K562 (cell line): ENCODE data around the gene RILP. TPM values are rescaled to one million over a fixed set of nuclear protein-coding genes. Genes with fewer than 3 reads are reported as not detected.

Experiments
- CBFB ChIP-seq: sonication (generic); formaldehyde crosslinking; IDR thresholded peaks from 2 replicates; pipeline ENCODE4 v1.4.0; 2020; ENCODE audit warnings: mild to moderate bottlenecking, missing genetic modification reagents
- FOS ChIP-seq: IDR thresholded peaks from 3 replicates; pipeline ENCODE4 v1.6.1; 2011; ENCODE audit not compliant: insufficient read length; ENCODE audit errors: extremely low read depth
- GATAD2B ChIP-seq: fragments of 450-650 bp; IDR thresholded peaks from 2 replicates; pipeline ENCODE4 v1.6.1; 2017; ENCODE audit warnings: mild to moderate bottlenecking, borderline replicate concordance
- GTF2A2 ChIP-seq: IDR thresholded peaks from 2 replicates; pipeline ENCODE4 v1.6.1; 2016; ENCODE audit warnings: mild to moderate bottlenecking, missing genetic modification characterization, missing compliant biosample characterization
- KAT2B ChIP-seq: IDR thresholded peaks from one replicate; pipeline ENCODE4 v1.6.1; 2012; ENCODE audit warnings: low read depth, mild to moderate bottlenecking, control low read depth, inconsistent platforms, low read length, moderate library complexity
- KLF1 ChIP-seq: fragments of 450-650 bp; IDR thresholded peaks from 2 replicates; pipeline ENCODE4 v1.6.1; 2016; ENCODE audit warnings: missing genetic modification characterization, missing compliant biosample characterization
- NCOA2 ChIP-seq, 2 experiments: fragments of 450-650 bp; IDR thresholded peaks; 2 replicates each; pipeline ENCODE4 v1.6.1; 2018; ENCODE audit warnings: mild to moderate bottlenecking in 2 of 2, moderate library complexity in 1 of 2; ENCODE audit not compliant: partially characterized antibody in 2 of 2
- OTX1 ChIP-seq: fragments of 450-650 bp; formaldehyde crosslinking; IDR thresholded peaks from 2 replicates; pipeline ENCODE4 v1.4.0; 2022; ENCODE audit warnings: mild to moderate bottlenecking
- PCBP2 ChIP-seq: fragments of 200-400 bp; formaldehyde crosslinking; IDR thresholded peaks from 2 replicates; pipeline ENCODE4 v1.6.1; 2018; ENCODE audit warnings: low read length, low read depth, mild to moderate bottlenecking, moderate library complexity; ENCODE audit not compliant: poor library complexity, severe bottlenecking
- POLR2G ChIP-seq: fragments of 200-400 bp; formaldehyde crosslinking; IDR thresholded peaks from 2 replicates; pipeline ENCODE4 v1.6.1; 2017; ENCODE audit warnings: low read depth, mild to moderate bottlenecking, antibody characterized with exemption, low read length, moderate library complexity
- RNF2 ChIP-seq: sonication (generic); IDR thresholded peaks from 2 replicates; pipeline ENCODE4 v1.6.1; 2016
- SAP30 ChIP-seq: fragments of 200-600 bp; sonication (generic); IDR thresholded peaks from 2 replicates; pipeline ENCODE4 v1.6.1; 2012; ENCODE audit warnings: borderline replicate concordance, low read depth, mild to moderate bottlenecking, moderate library complexity, low read length, control low read depth, inconsistent platforms; ENCODE audit not compliant: insufficient read depth, poor library complexity, severe bottlenecking
- TRIM28 ChIP-seq: fragments of 450-650 bp; IDR thresholded peaks from 2 replicates; pipeline ENCODE4 v1.6.1; 2017
- UBTF ChIP-seq, 2 experiments: IDR thresholded peaks; 2 replicates each; pipeline ENCODE4 v1.6.1; 2012; ENCODE audit warnings: improper control_type of control experiment in 2 of 2, low read depth in 2 of 2, low read length in 2 of 2, borderline replicate concordance in 1 of 2
- WHSC1 ChIP-seq: IDR thresholded peaks from one replicate; pipeline ENCODE4 v1.6.1; 2012; ENCODE audit warnings: low read length, control low read depth, inconsistent platforms
- ZKSCAN1 ChIP-seq: fragments of 150-350 bp; IDR thresholded peaks from 2 replicates; pipeline ENCODE4 v1.6.1; 2016; ENCODE audit warnings: low read depth, low read length
- ZKSCAN8 ChIP-seq: fragments of 200-800 bp; sonication (Bioruptor generic); IDR thresholded peaks from 2 replicates; pipeline ENCODE4 v1.6.1; 2016; ENCODE audit warnings: missing genetic modification characterization, missing compliant biosample characterization
- ZNF41 ChIP-seq: fragments of 250-450 bp; sonication (Bioruptor Pico); conservative IDR thresholded peaks from 2 replicates; pipeline ENCODE4 v1.4.0; 2020; ENCODE audit warnings: mild to moderate bottlenecking
- ZNF583 ChIP-seq: fragments of 250-450 bp; sonication (Bioruptor Pico); IDR thresholded peaks from 2 replicates; pipeline ENCODE4 v1.4.0; 2020
- ZNF785 ChIP-seq: fragments of 250-450 bp; sonication (Bioruptor Pico); IDR thresholded peaks from 2 replicates; pipeline ENCODE4 v1.4.0; 2020; ENCODE audit warnings: mild to moderate bottlenecking
- ZNF79 ChIP-seq: fragments of 250-450 bp; sonication (Bioruptor Pico); IDR thresholded peaks from 2 replicates; pipeline ENCODE4 v1.4.0; 2020; ENCODE audit warnings: low read depth, mild to moderate bottlenecking, moderate library complexity
- polyA plus RNA-seq, 8 experiments: library from polyadenylated mRNA; depleted of rRNA in 4 of 8; stranded (reverse) in 5 of 8; unstranded in 3 of 8; fragments of >200 nt; fragmentation: Nextera tagmentation in 2 of 8; fragmentation: Illumina TruSeq in 1 of 8; extraction: Ambion mirVana in 2 of 8; extraction: Trizol in 1 of 8; gene quantifications; 2 replicates each; pipeline versions ENCODE4 v1.2.1 to v1.2.3, GENCODE V29; 2011 to 2014; ENCODE audit warnings: inconsistent platforms in 1 of 8, missing spikeins in 1 of 8
- total RNA-seq, 7 experiments: library from RNA; depleted of rRNA in 6 of 7; stranded (reverse); fragments of >200 nt in 6 of 7; fragmentation: Illumina TruSeq in 2 of 7; extraction: Trizol in 2 of 7; gene quantifications; 2 replicates each; pipeline versions ENCODE4 v1.2.1 to v1.2.3, GENCODE V29; 2011 to 2021; ENCODE audit warnings: low replicate concordance in 1 of 7
- TF ChIP-seq, protein P1 (sequence below): fragments of 450-650 bp; formaldehyde crosslinking; IDR thresholded peaks from 2 replicates; pipeline ENCODE4 v1.4.0; 2020; ENCODE audit warnings: mild to moderate bottlenecking, moderate library complexity
- TF ChIP-seq, protein P2 (sequence below): fragments of 450-650 bp; formaldehyde crosslinking; IDR thresholded peaks from 2 replicates; pipeline ENCODE4 v1.4.0; 2020; ENCODE audit warnings: mild to moderate bottlenecking, mixed read lengths

The RILP gene
- total and polyA plus RNA-seq, 9 of the 15 experiments (the other 6 are each of a cell fraction or from before 2014, with no cell fraction given): 0.75 to 54.9 (median 27.8) TPM

GRCh38 chr17:1649844-1650501 lies at the start of gene RILP (continued):
- TF ChIP-seq ZNF583 (CRISPR knock-in tag) (no peak), ZKSCAN1 (peak; percentile 36; the same call in 1 of the 2 replicates), ZNF41 (CRISPR knock-in tag) (0 out of 2 replicates have a peak, but pooled peaks have one; percentile 41), ZNF785 (CRISPR knock-in tag) (no peak), GTF2A2 (tag) (no peak), WHSC1 (no peak), KLF1 (no peak), NCOA2 (IDR thresholded peaks at IDR 0.05; ENCODE audit: partially characterized antibody in 2 of 2) (no peak), OTX1 (CRISPR knock-in tag) (peak; percentile 84), TRIM28 (no peak), ZNF79 (no peak), UBTF (IDR thresholded peaks at IDR 0.05; ENCODE audit: borderline replicate concordance in 1 of 2, low read depth in 2 of 2, low read length in 2 of 2) (peak in 1 of 2 experiments; percentile 48; a peak in 2 of 4 replicates), ZKSCAN8 (CRISPR knock-in tag) (no peak), CBFB (CRISPR knock-in tag) (no peak), GATAD2B (no peak; the same call in 1 of the 2 replicates), SAP30 (peak; percentile 8), FOS (no peak), POLR2G (peak; percentile 1; the same call in 1 of the 2 replicates), PCBP2 (no peak), RNF2 (peak; percentile 98), KAT2B (no peak)
- TF ChIP-seq, protein P1, sequence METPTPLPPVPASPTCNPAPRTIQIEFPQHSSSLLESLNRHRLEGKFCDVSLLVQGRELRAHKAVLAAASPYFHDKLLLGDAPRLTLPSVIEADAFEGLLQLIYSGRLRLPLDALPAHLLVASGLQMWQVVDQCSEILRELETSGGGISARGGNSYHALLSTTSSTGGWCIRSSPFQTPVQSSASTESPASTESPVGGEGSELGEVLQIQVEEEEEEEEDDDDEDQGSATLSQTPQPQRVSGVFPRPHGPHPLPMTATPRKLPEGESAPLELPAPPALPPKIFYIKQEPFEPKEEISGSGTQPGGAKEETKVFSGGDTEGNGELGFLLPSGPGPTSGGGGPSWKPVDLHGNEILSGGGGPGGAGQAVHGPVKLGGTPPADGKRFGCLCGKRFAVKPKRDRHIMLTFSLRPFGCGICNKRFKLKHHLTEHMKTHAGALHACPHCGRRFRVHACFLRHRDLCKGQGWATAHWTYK (CRISPR knock-in tag): peak; percentile 24; the same call in 1 of the 2 replicates
- TF ChIP-seq, protein P2, sequence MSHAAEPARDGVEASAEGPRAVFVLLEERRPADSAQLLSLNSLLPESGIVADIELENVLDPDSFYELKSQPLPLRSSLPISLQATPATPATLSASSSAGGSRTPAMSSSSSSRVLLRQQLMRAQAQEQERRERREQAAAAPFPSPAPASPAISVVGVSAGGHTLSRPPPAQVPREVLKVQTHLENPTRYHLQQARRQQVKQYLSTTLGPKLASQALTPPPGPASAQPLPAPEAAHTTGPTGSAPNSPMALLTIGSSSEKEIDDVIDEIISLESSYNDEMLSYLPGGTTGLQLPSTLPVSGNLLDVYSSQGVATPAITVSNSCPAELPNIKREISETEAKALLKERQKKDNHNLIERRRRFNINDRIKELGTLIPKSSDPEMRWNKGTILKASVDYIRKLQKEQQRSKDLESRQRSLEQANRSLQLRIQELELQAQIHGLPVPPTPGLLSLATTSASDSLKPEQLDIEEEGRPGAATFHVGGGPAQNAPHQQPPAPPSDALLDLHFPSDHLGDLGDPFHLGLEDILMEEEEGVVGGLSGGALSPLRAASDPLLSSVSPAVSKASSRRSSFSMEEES (CRISPR knock-in tag): no peak
